NCI-H2171 treated with DMSO at 0.1 percent for 48 hours (cell line): ENCODE data around the gene ATXN7L3.
A peak's percentile ranks its signal among the peaks of the same experiment; 100 is the strongest.
"Not testable (repeated sequence)": the region's sequence is repeated elsewhere in the genome, so short reads cannot be mapped to it uniquely, and the experiment has no call there.

ENCODE experiments used
- DNase-seq: peaks from one replicate; lab custom pipeline; 2025; lab: John Stamatoyannopoulos, UW

Gene ATXN7L3

DNA sequence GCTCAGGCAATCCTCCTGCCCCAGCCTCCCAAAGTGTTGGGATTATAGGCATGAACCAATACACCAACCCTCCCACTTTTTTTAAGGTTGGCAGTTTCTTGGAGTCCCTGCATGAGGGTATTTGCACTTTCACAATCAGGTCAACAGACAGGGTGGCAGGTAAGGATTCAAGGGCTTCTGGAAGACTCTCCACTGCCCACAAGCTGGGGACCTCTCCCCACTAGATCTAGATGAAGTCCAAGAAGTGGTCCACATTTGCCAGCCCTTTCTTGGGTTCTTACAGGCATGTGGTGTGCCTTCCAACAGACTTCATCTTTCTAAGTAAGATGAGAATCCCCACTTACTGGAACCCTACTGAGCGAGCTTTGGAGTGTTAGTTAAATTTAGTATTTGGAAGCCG is 25.3 kb downstream of the ATXN7L3 start:
- no peak for DNase-seq

- DNase-seq: no peak
These were observed 27.7 kb downstream of the ATXN7L3 start for GRCh38 chr17:44171931-44172455.

- peak; percentile 8 for DNase-seq
These were observed 29.0 kb downstream of the ATXN7L3 start, which contains the start of gene ASB16 for GRCh38 chr17:44170499-44171201. Gene ASB16, plus strand, starts transcription at chr17:44170704. Its CDS starts 86 bp downstream, at chr17:44170790.

DNA sequence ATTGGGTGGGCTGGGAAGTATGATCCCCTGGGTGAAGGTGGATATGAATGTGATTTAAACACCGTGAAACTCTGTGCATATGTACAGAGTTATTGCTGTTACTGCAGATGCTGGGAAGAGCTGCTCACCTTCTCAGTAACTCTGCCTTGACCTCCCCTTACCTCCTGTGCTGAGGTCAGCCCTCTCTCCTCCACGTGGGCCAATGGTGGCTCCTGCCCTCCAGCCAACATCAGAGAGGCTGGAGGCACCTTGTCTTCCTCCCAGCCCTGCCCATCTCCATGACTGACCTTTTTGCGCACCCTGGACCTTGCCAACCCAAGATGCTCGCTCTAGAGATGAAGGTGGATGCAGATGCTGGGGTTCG is 29.6 kb downstream of the ATXN7L3 start:
- no peak for DNase-seq

DNA sequence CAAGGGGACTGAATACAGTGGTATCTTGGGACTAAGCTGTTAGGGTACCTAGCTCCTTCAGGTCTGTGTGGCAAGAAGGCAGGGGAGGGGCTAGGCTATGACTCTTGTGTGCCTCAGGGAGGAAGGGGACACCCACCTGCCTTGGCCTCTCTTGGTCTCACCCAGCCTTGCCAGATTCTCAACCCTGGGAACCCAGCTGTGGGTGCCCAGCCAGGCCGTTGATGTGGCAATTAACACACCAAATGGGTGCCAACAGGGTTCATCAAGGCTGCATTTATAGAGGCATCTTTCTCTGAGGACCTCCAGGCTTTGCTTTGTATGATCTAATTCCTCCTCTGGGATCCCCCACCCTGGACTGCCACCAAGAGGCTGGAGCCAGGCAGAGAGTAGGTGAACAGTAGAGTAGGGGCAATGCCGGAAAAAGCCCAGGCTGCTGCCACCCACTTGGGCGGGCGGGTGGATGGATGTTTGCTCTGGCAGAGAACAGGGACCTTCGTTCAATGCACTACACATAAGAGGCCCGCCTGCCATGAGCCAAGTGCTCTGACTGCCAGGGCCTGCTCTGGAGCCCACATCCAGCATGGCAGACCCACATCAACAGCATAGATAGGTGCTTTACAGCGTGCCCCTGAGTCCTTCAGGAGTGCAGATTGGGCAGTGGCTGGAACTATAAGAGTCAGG is 32.4 kb downstream of the ATXN7L3 start:
- no peak for DNase-seq

GRCh38 chr17:44164476-44164875 is 35.2 kb downstream of the ATXN7L3 start:
- no peak for DNase-seq

GRCh38 chr17:44159519-44160210 is 40.0 kb downstream of the ATXN7L3 start:
- DNase-seq: no peak

DNA sequence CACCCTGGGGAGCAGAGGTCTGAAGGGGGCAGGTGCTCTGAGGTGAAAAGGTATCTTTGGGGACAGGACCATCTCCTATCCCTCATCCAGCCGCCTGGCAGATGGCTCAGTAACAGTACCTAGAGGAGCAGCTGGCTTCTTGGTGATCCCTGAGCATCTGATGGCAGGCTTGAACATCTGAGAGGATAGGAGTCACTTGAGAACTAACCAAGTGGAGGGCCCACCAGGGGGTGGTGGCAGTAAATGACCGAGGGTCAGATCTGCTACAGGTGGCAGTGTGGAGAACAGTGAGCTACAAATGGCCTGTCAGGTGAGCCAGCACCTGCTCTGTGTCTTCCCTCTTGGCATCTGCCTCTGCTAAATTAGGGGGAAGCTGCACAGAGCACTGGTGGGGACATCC is 44.2 kb downstream of the ATXN7L3 start:
- peak; percentile 95 for DNase-seq

DNA sequence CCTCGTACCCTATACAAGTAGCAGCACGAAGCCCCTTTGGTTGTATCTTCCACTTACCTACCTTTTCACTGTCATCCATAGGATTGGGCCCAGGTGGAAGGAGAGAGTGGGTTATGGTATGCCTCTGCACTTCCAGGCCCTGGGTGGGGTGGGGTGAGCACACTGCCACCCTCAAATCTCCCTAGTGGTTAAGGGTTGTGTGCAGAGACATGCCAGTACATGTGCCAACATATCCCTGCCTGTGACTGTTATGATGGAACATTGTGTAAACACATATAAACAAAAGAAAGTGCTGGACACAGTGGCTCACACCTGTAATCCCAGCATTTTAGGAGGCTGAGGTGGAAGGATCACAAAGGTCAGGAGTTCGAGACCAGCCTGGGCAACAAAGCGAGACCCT is 46.8 kb downstream of the ATXN7L3 start:
- peak; percentile 13 for DNase-seq

- no peak for DNase-seq
These were observed 49.8 kb downstream of the ATXN7L3 start for GRCh38 chr17:44149750-44150329.

DNA sequence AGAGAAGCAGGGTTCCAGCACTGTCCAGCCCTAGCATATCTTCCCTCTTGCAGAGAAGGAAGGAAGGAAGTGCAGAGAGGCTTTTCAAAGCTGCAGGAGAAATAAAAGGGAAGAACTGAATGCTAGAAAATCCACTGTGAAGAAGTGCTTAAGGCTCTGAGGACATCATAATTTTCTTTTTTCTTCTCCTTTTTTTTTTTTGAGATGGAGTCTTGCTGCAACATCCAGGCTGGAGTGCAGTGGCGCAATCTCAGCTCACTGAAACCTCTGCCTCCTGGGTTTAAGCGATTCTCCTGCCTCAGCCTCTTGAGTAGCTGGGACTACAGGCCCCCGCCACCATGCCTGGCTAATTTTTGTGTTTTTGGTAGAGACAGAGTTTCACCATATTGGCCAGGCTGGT is 50.6 kb downstream of the ATXN7L3 start:
- DNase-seq: not testable (repeated sequence)

DNA sequence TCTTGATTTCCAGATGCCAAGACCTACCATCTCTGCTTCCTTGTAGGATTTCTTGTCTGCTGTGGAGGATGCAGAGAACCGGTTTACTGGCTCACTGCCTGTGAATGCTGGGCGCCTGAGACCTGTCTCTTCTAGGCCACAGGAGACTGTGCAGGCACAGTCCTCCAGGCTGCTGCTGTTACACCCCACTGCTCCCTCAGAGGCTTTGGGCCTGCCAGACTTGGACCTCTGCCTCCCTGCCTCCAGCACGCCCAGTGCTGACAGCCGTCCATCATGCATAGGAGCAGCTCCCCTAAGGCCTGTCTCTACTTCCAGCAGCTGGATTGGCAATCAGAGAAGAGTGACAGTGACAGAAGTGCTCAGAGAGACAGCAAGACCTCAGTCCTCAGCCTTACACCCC is 51.9 kb downstream of the ATXN7L3 start:
- DNase-seq: no peak

DNA sequence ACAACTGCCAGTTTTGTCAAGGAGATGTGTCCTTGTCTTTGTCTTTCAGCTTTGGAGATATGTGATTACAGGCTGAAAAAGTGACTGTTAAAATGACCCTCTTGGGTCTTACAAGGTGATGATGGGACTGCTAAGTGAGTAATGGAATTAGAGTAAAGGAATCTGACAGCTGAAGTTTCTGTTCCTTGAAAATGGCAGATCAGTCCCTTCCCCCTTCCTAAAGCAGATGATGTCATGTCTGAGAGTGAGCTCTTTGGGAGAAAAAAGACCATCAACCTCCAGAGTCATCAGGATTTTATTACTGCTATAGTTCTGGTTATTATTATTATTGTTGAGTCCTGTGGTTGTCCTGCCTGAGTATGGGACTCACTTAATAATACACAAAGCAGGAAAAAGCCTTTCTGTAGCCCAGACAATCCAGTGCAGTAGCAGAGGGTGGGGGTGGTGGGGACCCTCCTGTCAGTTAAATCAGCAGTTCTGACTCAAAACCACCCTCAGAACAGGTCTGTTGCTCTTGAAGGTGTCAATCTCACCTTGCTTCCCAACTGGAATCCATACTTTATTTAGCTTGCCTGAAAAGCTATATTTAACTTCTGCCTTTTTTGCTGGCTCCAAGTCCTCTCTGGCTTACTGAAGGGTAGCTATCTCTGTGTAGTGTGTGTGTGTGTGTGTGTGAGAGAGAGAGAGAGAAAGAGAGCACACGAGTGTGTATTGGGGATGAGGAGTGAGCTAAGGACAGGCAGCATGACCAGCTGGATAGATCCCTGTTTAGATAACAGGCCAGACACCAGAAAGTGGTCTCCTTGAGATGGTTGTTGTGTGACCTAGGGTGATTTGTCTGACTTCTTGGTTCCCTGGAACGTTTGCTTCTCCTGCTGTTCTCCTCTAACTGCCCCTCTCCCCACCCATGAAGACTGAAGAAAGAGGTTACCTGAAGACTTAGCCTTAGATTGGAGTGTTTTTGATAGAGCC is 53.0 kb downstream of the ATXN7L3 start:
- DNase-seq: no peak

- no peak for DNase-seq
These were observed 54.5 kb downstream of the ATXN7L3 start for GRCh38 chr17:44144966-44145739.

GRCh38 chr17:44143921-44144320 is 55.8 kb downstream of the ATXN7L3 start:
- not testable (repeated sequence) for DNase-seq
